HCT116 (cell line): ENCODE measurements around the gene KNDC1. TPM values are rescaled to one million over a fixed set of nuclear protein-coding genes. Genes with fewer than 3 reads are reported as not detected.

Source experiments
- ATAC-seq: fragments of 200-7000 bp; cut with Tn5 transposase; 2 replicates; pipeline ENCODE4 v1.9.1; 2020; ENCODE audit warnings: mild to moderate bottlenecking, moderate library complexity
- BruUV-seq: library from RNA; stranded (reverse); fragments of 400-500 nt; replicated peaks from 2 replicates; lab custom pipeline; 2021; lab: Mats Ljungman, UMichigan
- CTCF ChIA-PET: fragments of 300-600 bp; sonication (Branson Sonifier 250); formaldehyde crosslinking; loops from one replicate; lab custom pipeline; 2021; ENCODE audit warnings: antibody characterized with exemption; lab: Charles Lee
- POLR2A ChIA-PET: fragments of 300-600, 350-600 bp; sonication (Branson Sonifier 250); formaldehyde crosslinking; loops from one replicate; lab custom pipeline; 2021; ENCODE audit warnings: antibody characterized with exemption; lab: Charles Lee
- RAD21 ChIA-PET, 2 experiments: fragments of 300-600 bp; sonication (Branson Sonifier 250); formaldehyde crosslinking; loops; one replicate each; lab custom pipeline; 2023; ENCODE audit warnings: low total read pairs in 2 of 2; ENCODE audit not compliant: uncharacterized antibody in 2 of 2, unreplicated experiment in 2 of 2, low non-redundant PET in 1 of 2; lab: Charles Lee
- DNase-seq: peaks from one replicate; pipeline ENCODE4 v3.0.0-alpha.2; 2010; ENCODE audit warnings: low read depth, low spot score
- H2AFZ ChIP-seq: fragments of 200-600 bp; shearing (Covaris generic), sonication (generic); 2 replicates; pipeline ENCODE4 v1.6.1; 2017; ENCODE audit warnings: low read depth, mixed run types, mixed read lengths, antibody characterized with exemption, low read length; ENCODE audit not compliant: poor library complexity, severe bottlenecking
- H3K27ac ChIP-seq: 2 replicates; pipeline ENCODE4 v1.5.1; 2012; ENCODE audit warnings: low read depth, low read length
- H3K27me3 ChIP-seq: fragments of 200-600 bp; sonication (generic); 2 replicates; pipeline ENCODE4 v1.6.1; 2016; ENCODE audit warnings: mixed run types, low read length, mixed read lengths; ENCODE audit not compliant: insufficient read depth
- H3K36me3 ChIP-seq, 2 experiments: fragments of 200-500 bp in 1 of 2; fragments of 200-600 bp in 1 of 2; sonication (Bioruptor generic) in 1 of 2; sonication (generic) in 1 of 2; 2 replicates each; pipeline versions ENCODE4 v1.5.1 to v1.6.1; 2014 to 2016; ENCODE audit warnings: low read length in 2 of 2, inconsistent platforms in 1 of 2, mixed read lengths in 1 of 2, mixed run types in 1 of 2; ENCODE audit not compliant: insufficient read depth in 2 of 2, control insufficient read depth in 1 of 2
- H3K4me1 ChIP-seq, 2 experiments: fragments of 200-600 bp in 1 of 2; sonication (generic) in 1 of 2; 2 replicates each; pipeline versions ENCODE4 v1.5.1 to v1.6.1; 2012 to 2017; ENCODE audit warnings: low read length in 2 of 2, inconsistent platforms in 1 of 2, mild to moderate bottlenecking in 1 of 2, mixed read lengths in 1 of 2, mixed run types in 1 of 2, moderate library complexity in 1 of 2; ENCODE audit not compliant: insufficient read depth in 2 of 2, control insufficient read depth in 1 of 2
- H3K4me2 ChIP-seq: fragments of 200-600 bp; sonication (generic); 2 replicates; pipeline ENCODE4 v1.6.1; 2017; ENCODE audit warnings: mixed run types, low read length, mixed read lengths
- H3K4me3 ChIP-seq, 2 experiments: fragments of 200-600 bp in 1 of 2; sonication (generic) in 1 of 2; replicated peaks in 1 of 2; 2 replicates each; pipeline ENCODE4 v1.5.1; 2011 to 2016; ENCODE audit warnings: low read length in 2 of 2, control low read depth in 1 of 2, low read depth in 1 of 2, mild to moderate bottlenecking in 1 of 2, mixed read lengths in 1 of 2, mixed run types in 1 of 2
- H3K79me2 ChIP-seq: fragments of 200-600 bp; sonication (generic); 2 replicates; pipeline ENCODE4 v1.6.1; 2017; ENCODE audit warnings: mild to moderate bottlenecking, mixed run types, low read length, moderate library complexity, mixed read lengths; ENCODE audit not compliant: insufficient read depth
- H3K9ac ChIP-seq: fragments of 200-600 bp; sonication (generic); 2 replicates; pipeline ENCODE4 v1.6.1; 2016; ENCODE audit warnings: low read length, mixed read lengths
- H3K9me2 ChIP-seq: fragments of 200-600 bp; sonication (generic), shearing (Covaris generic); 2 replicates; pipeline ENCODE4 v1.6.1; 2017; ENCODE audit warnings: mixed run types, mild to moderate bottlenecking, moderate library complexity; ENCODE audit not compliant: insufficient read depth
- H3K9me3 ChIP-seq, 2 experiments: fragments of 200-500 bp in 1 of 2; fragments of 200-600 bp in 1 of 2; sonication (Bioruptor generic) in 1 of 2; sonication (generic) in 1 of 2; 2 replicates each; pipeline ENCODE4 v1.6.1; 2014 to 2017; ENCODE audit warnings: low read length in 2 of 2, mixed read lengths in 2 of 2, inconsistent platforms in 1 of 2, low read depth in 1 of 2, mild to moderate bottlenecking in 1 of 2, mixed run types in 1 of 2, moderate library complexity in 1 of 2; ENCODE audit not compliant: control insufficient read depth in 1 of 2, insufficient read depth in 1 of 2
- H4K20me1 ChIP-seq: fragments of 200-600 bp; sonication (generic), shearing (Covaris generic); 2 replicates; pipeline ENCODE4 v1.6.1; 2017; ENCODE audit warnings: mixed run types, mild to moderate bottlenecking, moderate library complexity; ENCODE audit not compliant: insufficient read depth
- CBX3 ChIP-seq: IDR thresholded peaks from 2 replicates; pipeline ENCODE4 v1.6.1; 2012; ENCODE audit warnings: low read depth
- CEBPB ChIP-seq: IDR thresholded peaks from 2 replicates; pipeline ENCODE4 v1.6.1; 2012; ENCODE audit warnings: low read depth
- EGR1 ChIP-seq: IDR thresholded peaks from 2 replicates; pipeline ENCODE4 v1.6.1; 2012; ENCODE audit warnings: low read depth
- EZH2 ChIP-seq: fragments of 200-600 bp; sonication (generic); IDR thresholded peaks from 2 replicates; pipeline ENCODE4 v1.6.1; 2017; ENCODE audit warnings: antibody characterized with exemption, mixed run types
- EZH2phosphoT487 ChIP-seq: fragments of 200-600 bp; IDR thresholded peaks from 2 replicates; pipeline ENCODE4 v1.6.1; 2018; ENCODE audit warnings: antibody characterized with exemption, borderline replicate concordance
- POLR2A ChIP-seq: IDR thresholded peaks from 2 replicates; pipeline ENCODE4 v1.7.0; 2011; ENCODE audit warnings: borderline replicate concordance; ENCODE audit not compliant: insufficient read depth, insufficient read length; ENCODE audit errors: extremely low read depth
- POLR2AphosphoS5 ChIP-seq: IDR thresholded peaks from 2 replicates; pipeline ENCODE4 v1.6.1; 2011; ENCODE audit warnings: mild to moderate bottlenecking, low read depth, low read length, moderate library complexity
- SIN3A ChIP-seq: IDR thresholded peaks from 2 replicates; pipeline ENCODE4 v1.6.1; 2012; ENCODE audit warnings: low read depth
- SP1 ChIP-seq: IDR thresholded peaks from 2 replicates; pipeline ENCODE4 v1.6.1; 2012; ENCODE audit warnings: low read depth
- SRF ChIP-seq: IDR thresholded peaks from 2 replicates; pipeline ENCODE4 v1.6.1; 2012; ENCODE audit warnings: low read depth
- YY1 ChIP-seq: IDR thresholded peaks from 2 replicates; pipeline ENCODE4 v1.6.1; 2011; ENCODE audit warnings: low read length, low read depth, moderate library complexity, mild to moderate bottlenecking; ENCODE audit not compliant: insufficient replicate concordance; ENCODE audit errors: extremely low read depth
- ZFX ChIP-seq: fragments of 450-650 bp; IDR thresholded peaks from 2 replicates; pipeline ENCODE4 v1.6.1; 2017
- intact Hi-C: fragments of 100-400 bp; cut with micrococcal nuclease; formaldehyde crosslinking; loops from 2 replicates; pipeline ENCODE4 v1.10.0; 2022
- total RNA-seq: library from RNA; stranded (reverse); gene quantifications from one replicate; pipeline ENCODE4 v1.2.1, GENCODE V29; 2021; ENCODE audit not compliant: unreplicated experiment
- TF ChIP-seq, protein P1 (sequence below): IDR thresholded peaks from 2 replicates; pipeline ENCODE4 v1.6.1; 2011; ENCODE audit warnings: mild to moderate bottlenecking, low read length, moderate library complexity; ENCODE audit not compliant: insufficient replicate concordance; ENCODE audit errors: extremely low read depth
- TF ChIP-seq, protein P2 (sequence below): IDR thresholded peaks from 2 replicates; pipeline ENCODE4 v1.6.1; 2012
- TF ChIP-seq, protein P3 (sequence below), 3 experiments: fragments of 200-600 bp in 1 of 3; sonication (generic) in 1 of 3; IDR thresholded peaks in 2 of 3; conservative IDR thresholded peaks in 1 of 3; 2 replicates each; pipeline ENCODE4 v1.5.1; 2012 to 2017; ENCODE audit warnings: low read depth in 2 of 3, low read length in 2 of 3, antibody characterized with exemption in 1 of 3, borderline replicate concordance in 1 of 3, control low read depth in 1 of 3, mild to moderate bottlenecking in 1 of 3, mixed read lengths in 1 of 3, mixed run types in 1 of 3, moderate library complexity in 1 of 3; ENCODE audit not compliant: insufficient read depth in 1 of 3

KNDC1 gene
- total RNA-seq, 1 experiment from 2014 or later: 3.6 TPM

DNA sequence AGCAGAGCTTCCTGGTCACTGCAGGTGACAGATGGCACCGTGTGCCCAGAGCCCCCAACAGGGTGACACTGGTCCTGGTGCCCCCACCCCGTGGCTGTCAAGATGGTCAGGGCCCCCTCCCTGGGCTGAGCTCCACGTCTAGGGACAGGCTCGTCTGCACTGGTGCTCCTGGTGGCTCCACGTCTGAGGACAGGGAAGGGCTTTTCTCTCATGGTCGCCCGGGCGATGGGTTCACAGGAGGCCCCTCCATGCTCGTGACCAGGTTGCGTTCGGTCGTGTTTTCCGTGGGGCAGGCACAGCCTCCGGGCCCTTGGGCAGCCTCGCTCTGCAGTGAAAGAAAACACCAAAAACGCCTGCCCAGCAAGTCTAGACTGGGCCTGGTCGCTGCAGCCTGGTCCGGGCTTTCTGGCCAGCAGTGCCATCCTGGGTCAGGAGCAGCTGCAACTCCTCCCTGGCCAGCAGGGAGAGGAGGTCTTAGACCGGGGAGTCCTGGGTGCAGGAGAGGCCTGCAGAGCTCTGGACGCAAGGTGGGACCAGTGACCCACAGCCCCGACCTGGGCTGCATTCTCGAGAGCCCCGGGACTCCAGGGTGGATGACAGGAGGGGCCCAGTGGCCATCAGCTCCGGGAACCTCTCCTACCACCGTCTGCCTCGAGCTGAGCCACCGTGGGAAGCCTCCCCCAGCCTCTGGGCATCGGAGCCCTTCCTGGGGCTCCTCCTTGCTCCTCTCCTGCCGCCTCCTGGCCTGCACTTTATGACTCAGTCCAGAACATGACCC, 42.1 kb downstream of the KNDC1 start:
- Histone ChIP-seq H3K36me3 (no peaks in the 10 kb centered on the region), H2AFZ (no peak overlapping the region), H4K20me1 (no peaks in the 10 kb centered on the region), H3K27ac (no peak overlapping the region), H3K9me2 (no peaks in the 10 kb centered on the region), H3K27me3 (no peaks in the 10 kb centered on the region), H3K79me2 (no peaks in the 10 kb centered on the region), H3K4me2 (no peak overlapping the region), H3K9me3 (no peaks in the 10 kb centered on the region), H3K9ac (no peak overlapping the region), H3K4me3 (no peak overlapping the region), H3K4me1 (no peaks in the 10 kb centered on the region)
- RAD21 ChIA-PET: no interaction called here
- POLR2A ChIA-PET: no interaction called here
- TF ChIP-seq, protein P1, sequence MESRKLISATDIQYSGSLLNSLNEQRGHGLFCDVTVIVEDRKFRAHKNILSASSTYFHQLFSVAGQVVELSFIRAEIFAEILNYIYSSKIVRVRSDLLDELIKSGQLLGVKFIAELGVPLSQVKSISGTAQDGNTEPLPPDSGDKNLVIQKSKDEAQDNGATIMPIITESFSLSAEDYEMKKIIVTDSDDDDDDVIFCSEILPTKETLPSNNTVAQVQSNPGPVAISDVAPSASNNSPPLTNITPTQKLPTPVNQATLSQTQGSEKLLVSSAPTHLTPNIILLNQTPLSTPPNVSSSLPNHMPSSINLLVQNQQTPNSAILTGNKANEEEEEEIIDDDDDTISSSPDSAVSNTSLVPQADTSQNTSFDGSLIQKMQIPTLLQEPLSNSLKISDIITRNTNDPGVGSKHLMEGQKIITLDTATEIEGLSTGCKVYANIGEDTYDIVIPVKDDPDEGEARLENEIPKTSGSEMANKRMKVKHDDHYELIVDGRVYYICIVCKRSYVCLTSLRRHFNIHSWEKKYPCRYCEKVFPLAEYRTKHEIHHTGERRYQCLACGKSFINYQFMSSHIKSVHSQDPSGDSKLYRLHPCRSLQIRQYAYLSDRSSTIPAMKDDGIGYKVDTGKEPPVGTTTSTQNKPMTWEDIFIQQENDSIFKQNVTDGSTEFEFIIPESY: no peak
- TF ChIP-seq CBX3 (no peak), POLR2AphosphoS5 (no peak), EZH2phosphoT487 (no peak), SIN3A (no peak), EZH2 (no peak), EGR1 (no peak), POLR2A (no peak), SRF (no peak), CEBPB (no peak), YY1 (no peak), SP1 (no peak), ZFX (no peak)
- TF ChIP-seq, protein P2, sequence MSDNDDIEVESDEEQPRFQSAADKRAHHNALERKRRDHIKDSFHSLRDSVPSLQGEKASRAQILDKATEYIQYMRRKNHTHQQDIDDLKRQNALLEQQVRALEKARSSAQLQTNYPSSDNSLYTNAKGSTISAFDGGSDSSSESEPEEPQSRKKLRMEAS: no peak
- TF ChIP-seq, protein P3, sequence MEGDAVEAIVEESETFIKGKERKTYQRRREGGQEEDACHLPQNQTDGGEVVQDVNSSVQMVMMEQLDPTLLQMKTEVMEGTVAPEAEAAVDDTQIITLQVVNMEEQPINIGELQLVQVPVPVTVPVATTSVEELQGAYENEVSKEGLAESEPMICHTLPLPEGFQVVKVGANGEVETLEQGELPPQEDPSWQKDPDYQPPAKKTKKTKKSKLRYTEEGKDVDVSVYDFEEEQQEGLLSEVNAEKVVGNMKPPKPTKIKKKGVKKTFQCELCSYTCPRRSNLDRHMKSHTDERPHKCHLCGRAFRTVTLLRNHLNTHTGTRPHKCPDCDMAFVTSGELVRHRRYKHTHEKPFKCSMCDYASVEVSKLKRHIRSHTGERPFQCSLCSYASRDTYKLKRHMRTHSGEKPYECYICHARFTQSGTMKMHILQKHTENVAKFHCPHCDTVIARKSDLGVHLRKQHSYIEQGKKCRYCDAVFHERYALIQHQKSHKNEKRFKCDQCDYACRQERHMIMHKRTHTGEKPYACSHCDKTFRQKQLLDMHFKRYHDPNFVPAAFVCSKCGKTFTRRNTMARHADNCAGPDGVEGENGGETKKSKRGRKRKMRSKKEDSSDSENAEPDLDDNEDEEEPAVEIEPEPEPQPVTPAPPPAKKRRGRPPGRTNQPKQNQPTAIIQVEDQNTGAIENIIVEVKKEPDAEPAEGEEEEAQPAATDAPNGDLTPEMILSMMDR (IDR thresholded peaks at IDR 0.05 in 2 of 3, conservative IDR thresholded peaks at IDR 0.05 in 1 of 3; ENCODE audit: borderline replicate concordance in 1 of 3, insufficient read depth in 1 of 3, low read depth in 2 of 3, low read length in 2 of 3): no peak
- DNase-seq (no peak), ATAC-seq (no peak)
- BruUV-seq: no TSS peak
- CTCF ChIA-PET: no interaction called here
- intact Hi-C loops: no loop called here
